Measurements from ENCODE around the gene ABAT. TPM values are rescaled to one million over a fixed set of nuclear protein-coding genes. Genes with fewer than 3 reads are reported as not detected.
"Not testable (repeated sequence)": the region's sequence is repeated elsewhere in the genome, so short reads cannot be mapped to it uniquely, and the experiment has no call there.

Gene ABAT
- total RNA-seq, 1 experiment from 2014 or later, result 0.91 TPM

GRCh38 chr16:8682551-8683259, 8.3 kb downstream of the ABAT start:
- DNase-seq (ENCODE audit: low read depth), result no peak

GRCh38 chr16:8683640-8684039, 9.2 kb downstream of the ABAT start:
- DNase-seq (ENCODE audit: low read depth), result no peak

GRCh38 chr16:8685617-8686016, 11.2 kb downstream of the ABAT start:
- DNase-seq (ENCODE audit: low read depth), result no peak

- peak; percentile 29 for DNase-seq (ENCODE audit: low read depth)
Observed at GRCh38 chr16:8686031-8686621, 11.7 kb downstream of the ABAT start.

GRCh38 chr16:8686879-8687278, 12.5 kb downstream of the ABAT start:
- DNase-seq (ENCODE audit: low read depth), result no peak

- DNase-seq (ENCODE audit: low read depth), result no peak
Observed at GRCh38 chr16:8689686-8690085, 15.3 kb downstream of the ABAT start.

GRCh38 chr16:8691728-8692127, 17.3 kb downstream of the ABAT start:
- no peak for DNase-seq (ENCODE audit: low read depth)

- DNase-seq (ENCODE audit: low read depth), result no peak
Observed at GRCh38 chr16:8694795-8695728, 20.6 kb downstream of the ABAT start.

GRCh38 chr16:8696880-8697279, 22.5 kb downstream of the ABAT start:
- DNase-seq (ENCODE audit: low read depth), result no peak

- DNase-seq (ENCODE audit: low read depth), result no peak
Observed at GRCh38 chr16:8697965-8698364, 23.5 kb downstream of the ABAT start.

- DNase-seq (ENCODE audit: low read depth), result no peak
Observed at GRCh38 chr16:8703693-8704092, 29.3 kb downstream of the ABAT start.

- no peak for DNase-seq (ENCODE audit: low read depth)
Observed at GRCh38 chr16:8704098-8704497, 29.7 kb downstream of the ABAT start.

GRCh38 chr16:8705100-8705822, 30.8 kb downstream of the ABAT start:
- not testable (repeated sequence) for DNase-seq (ENCODE audit: low read depth)

GRCh38 chr16:8708536-8708935, 34.1 kb downstream of the ABAT start:
- DNase-seq (ENCODE audit: low read depth), result no peak

- DNase-seq (ENCODE audit: low read depth), result no peak
Observed at GRCh38 chr16:8712589-8713361, 38.4 kb downstream of the ABAT start.

GRCh38 chr16:8713635-8714172, 39.3 kb downstream of the ABAT start:
- no peak for DNase-seq (ENCODE audit: low read depth)

- DNase-seq (ENCODE audit: low read depth), result no peak
Observed at GRCh38 chr16:8714174-8714573, 39.8 kb downstream of the ABAT start.

GRCh38 chr16:8714807-8715206, 40.4 kb downstream of the ABAT start:
- DNase-seq (ENCODE audit: low read depth), result no peak

GRCh38 chr16:8716052-8716451, 41.6 kb downstream of the ABAT start:
- DNase-seq (ENCODE audit: low read depth), result no peak

- DNase-seq (ENCODE audit: low read depth), result peak; percentile 15
Observed at GRCh38 chr16:8716592-8716991, 42.2 kb downstream of the ABAT start.

GRCh38 chr16:8717469-8717868, 43.1 kb downstream of the ABAT start:
- no peak for DNase-seq (ENCODE audit: low read depth)

All from M059J (cell line).